T follicular helper cell (primary cell): ENCODE results near the gene RCHY1.
"Not testable (repeated sequence)": the region's sequence is repeated elsewhere in the genome, so short reads cannot be mapped to it uniquely, and the experiment has no call there.

ENCODE experiments used
- DNase-seq: peaks from one replicate; pipeline ENCODE4 v3.0.0-alpha.2; 2020; ENCODE audit warnings: low read depth
- total RNA-seq, 2 experiments: gene quantifications; one replicate each; lab custom pipeline; 2026; lab: John Stamatoyannopoulos, UW

Gene RCHY1
- 28.4 to 33.0 reads per million in 2 experiments for total RNA-seq

DNA sequence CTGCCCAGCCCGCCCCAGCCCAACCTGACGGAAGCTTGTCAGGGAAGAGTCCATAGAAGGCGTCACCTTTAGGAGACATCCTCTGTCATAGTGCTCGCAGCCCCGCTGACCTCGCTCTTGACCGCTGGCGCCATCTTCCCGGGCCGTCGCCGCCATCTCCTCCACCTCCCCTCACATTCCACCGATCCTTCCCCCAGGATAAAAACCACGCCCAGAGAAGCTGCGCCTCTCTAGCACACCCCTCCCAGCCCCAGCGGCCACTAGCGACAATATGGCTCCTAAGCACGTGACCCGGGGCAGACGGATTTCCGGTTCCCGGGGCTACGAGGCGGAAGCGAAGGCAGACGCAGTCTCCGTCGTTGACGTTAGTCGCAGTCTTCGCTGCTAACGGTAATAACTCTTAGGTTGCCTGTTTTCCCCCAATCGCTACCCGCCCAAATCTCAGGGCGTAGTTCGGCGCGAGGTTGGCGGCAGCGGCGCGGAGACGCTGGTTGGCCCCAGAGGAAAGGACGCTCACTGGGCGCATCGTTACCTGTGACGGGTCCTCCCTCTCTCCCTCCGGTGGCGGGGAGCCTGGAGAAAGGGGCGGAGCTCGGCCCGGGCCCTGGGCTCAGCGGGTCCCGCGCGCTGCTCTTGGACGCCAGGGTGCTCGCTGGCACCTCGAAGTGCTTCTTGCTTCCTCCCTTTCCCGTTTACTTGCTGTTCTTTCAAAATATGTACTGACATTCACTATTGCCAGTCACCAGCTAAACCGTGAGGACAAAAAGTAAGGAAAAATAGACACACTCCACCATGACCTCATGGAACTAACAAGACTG lies at the start of gene RCHY1, which contains the start of gene THAP6:
Gene RCHY1 (minus strand): TSS at position 273 of the 818 bp plus-strand sequence. CDS start 117 bp downstream, at position 156.
Gene THAP6 (plus strand): TSS at position 343 of the 818 bp plus-strand sequence. CDS start 980 bp downstream, outside the sequence.
- peak; percentile 91 for DNase-seq

DNA sequence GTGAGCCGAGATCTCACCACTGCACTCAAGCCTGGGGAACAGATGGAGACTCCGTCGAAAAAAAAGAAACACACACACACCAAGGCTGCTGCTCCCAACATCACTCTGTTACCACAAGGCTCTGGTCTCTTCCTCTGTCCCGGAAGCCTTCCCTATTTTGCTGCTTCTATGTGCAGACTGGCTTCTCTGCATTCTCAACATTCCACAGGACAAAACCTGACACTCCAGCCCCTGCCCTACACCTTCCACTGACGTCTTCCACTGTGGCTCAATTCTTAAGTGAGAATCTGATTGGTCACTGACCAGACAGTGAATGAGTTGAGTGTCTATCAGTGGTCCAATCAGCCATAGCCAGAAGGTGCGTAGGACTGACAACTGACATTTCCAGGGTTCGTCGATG lies 47.6 kb upstream of the RCHY1 start:
- no peak for DNase-seq

DNA sequence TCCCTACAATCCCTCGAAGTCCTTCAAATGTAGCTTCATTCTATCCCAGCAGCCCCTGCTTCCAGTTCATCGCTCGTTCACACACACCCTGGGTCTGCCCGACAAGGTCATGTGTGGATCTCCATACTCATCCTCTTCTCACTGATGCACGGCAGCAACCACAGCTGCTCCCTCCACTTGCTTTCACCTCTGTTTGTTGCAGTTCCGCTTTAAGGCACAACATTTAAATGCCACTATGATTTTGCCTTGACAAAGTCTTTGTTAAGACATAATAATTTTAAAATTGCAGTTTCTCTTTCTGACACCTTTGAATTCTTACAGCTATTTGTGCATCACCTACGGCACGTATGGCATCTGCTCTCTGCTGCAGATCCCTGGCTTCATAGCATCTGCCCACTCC lies 43.5 kb upstream of the RCHY1 start:
- no peak for DNase-seq

DNA sequence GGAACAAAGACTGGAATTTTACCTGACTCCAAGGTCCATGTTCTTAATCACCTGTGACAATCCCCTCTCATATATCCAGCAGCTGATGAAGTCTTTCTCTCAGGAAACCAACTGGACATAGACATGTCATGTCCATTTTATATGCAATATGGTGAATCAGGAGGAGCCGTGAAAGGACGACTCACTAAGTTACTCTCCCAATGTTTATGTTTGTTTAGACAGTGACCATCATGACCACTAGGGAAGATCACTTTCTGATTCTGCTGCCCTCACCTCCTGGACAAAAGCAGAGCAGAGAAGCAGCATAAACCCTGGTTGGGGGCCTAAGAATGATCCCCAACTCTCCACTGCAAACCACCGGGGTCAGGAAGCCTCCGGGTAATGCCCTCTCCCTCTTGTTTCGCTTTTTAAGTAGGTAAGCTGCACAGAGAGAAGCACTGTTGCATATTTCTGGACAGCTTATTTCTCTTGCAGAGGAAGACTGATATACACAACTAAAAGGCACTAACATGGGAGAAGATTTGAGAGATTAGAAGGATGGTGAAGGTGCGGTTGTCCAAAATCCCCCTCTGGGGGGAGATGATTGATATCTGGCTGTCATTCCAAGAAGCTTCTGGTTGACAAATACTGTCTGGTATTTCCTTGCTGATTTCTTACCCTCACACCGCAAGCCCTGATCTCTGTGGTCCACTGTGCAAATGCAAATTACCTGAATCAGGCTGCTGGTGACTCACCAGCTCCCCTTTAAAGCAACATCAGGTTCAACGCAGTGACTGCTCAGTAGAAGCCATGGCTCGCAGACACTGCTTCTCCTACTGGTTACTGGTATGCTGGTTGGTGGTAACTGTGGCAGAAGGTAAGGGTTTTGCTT lies 41.3 kb upstream of the RCHY1 start, which contains the start of gene ODAPH:
Gene ODAPH (plus strand): TSS at position 773 of the 871 bp plus-strand sequence. CDS start 17 bp downstream, at position 790.
- no peak for DNase-seq

DNA sequence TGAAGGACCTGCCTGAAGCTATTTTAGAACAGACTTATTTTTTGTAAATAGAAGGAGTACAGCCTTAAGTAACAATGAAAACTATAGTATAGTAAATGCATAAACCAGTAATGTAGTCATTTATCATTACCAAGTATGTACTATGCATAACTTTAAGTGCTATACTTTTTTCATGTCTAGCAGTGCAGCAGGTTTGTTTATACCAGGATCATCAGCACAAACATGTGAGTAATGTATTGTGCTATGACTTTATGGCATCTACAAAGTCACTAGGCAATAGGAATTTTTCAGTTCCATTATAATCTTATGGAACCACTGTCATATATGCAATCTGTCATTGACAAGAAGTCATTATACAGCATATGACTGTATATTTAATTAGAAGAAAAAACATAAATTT lies 38.2 kb upstream of the RCHY1 start:
- no peak for DNase-seq

DNA sequence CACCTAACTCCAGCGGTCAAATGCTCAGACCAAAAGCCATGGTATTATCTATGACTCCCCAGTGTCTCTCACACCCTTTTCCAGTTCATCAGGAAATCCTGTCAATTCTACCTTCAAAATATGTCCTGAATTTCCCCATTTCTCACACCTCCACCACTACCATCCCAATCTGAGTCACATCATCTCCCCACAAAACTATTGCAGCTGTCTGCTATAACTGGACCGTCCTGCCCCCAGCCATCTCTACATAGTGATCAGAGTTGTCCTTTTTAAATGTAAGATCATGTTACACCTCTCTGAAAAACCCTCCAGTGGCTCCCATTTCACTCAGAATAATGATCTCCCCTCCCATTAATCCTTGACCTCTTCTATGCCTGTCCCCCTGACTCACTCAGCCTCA lies 34.8 kb upstream of the RCHY1 start:
- DNase-seq: no peak

DNA sequence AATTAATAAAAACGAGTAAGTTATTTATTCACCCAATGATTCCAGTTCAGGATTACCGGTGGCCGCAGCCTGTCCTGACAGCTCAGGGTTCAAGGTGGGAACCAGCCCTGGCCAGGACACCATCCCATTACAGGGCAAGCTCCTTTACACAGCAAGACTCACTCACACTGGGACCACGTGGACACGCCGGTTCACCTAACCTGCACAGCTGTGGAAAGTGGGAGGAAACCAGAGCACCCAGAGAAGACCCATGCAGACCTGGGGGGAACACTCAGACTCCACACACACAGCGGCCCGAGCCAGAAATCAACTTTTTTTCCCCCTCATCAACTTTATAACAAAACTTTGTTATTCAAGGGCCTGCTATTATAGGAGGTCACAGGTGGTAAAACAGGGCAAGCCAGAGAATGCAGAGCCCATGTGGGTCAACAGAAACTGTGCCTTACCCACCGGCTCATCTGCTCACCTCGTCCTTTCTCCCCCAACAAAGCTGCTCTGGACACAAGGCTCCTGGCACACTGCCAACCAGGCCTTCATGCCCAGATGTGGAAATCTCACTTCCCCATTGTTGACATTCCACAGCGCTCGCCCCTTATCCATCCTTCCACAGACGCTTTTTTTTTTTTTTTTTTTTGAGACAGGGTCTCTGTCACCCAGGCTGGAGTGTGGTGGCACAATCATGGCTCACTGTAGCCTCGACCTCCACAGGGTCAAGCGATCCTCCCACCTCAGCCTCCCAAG lies 33.6 kb upstream of the RCHY1 start:
- no peak for DNase-seq

DNA sequence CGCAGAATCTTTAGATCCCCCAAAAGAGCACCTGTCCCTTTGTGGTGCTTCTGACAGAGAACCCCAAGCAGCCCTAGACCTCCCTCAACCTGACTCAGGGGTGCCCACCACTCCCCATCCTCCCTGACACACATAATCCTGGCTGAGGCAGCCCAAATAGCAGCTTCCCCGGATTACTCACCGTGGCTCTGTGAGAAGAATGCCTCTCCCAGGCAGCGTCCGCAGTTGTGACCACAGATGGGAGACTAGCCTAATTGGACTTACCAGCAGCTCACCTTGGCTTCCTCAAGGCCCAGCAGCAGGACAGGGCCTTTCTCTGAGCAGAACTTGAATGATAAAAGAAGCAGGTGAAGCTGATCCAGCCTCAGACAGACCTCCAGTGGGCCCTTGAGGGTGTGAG lies 31.3 kb upstream of the RCHY1 start:
- no peak for DNase-seq

DNA sequence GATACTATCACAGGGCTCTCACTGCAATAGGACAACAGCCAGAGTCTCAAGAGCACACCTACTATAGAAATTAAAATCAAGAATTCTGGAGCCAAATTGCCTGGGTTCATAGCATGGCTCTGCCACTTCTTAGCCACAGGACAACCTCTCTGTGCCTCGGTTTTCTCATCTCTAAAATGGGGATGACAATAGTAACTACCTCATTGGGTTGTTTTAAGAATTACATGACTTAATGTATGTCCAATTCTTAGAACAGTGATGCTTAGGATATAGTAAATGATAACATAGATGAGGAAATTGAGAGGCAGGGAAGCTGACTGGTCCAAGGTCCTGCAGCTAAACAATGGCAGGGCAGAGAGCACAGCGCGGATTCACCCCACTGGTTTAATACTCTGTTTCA lies 30.7 kb upstream of the RCHY1 start:
- DNase-seq: no peak

DNA sequence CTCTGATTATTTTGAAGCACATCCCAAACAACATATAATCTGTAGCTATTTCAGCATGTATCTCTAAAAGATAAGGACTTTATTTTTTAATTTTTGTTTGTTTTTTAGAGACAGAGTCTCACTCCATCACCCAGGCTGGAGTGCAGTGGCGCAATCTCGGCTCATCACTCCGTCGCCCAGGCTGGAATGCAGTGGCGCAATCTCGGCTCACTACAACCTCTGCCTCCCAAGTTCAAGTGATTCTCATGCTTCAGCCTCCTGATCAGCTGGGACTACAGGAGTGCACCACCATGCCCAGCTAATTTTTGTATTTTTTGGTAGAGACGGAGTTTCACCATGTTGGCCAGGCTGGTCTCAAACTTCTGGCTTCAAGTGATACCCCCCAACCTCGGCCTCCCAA lies 30.0 kb upstream of the RCHY1 start:
- not testable (repeated sequence) for DNase-seq

DNA sequence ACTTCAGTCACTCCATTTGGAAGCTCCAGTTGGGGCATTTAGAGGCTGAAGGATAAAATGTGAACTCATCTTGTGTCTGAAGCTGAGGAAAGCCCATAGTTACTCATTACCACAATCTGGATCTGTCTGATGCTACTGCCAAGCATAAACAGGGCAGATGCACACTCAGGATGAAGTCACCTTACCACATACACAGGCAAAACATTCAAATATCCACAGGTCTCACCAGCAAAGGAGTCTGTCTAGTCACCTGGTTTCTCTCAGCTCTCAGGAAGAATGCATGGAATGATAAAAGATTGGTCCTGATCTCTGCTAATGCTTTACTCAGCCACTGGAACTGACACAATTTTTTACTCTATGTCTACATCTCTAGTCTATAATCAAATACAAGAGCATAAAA lies 28.6 kb upstream of the RCHY1 start:
- DNase-seq: no peak

DNA sequence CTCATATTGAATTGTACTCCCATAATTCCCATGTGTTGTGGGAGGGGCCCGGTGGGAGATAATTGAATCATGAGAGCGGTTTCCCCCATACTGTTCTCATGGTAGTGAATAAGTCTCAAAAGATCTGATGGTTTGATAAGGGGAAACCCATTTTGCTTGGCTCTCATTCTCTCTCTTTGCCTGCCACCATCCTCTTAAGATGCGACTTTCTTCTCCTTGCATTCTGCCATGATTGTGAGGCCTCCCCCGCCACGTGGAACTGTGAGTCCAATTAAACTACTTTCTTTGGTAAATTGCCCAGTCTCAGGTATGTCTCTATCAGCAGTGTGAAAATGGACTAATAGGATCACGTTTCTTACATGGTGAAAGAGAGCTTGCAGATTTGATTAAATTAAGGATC lies 23.1 kb upstream of the RCHY1 start:
- DNase-seq: not testable (repeated sequence)

DNA sequence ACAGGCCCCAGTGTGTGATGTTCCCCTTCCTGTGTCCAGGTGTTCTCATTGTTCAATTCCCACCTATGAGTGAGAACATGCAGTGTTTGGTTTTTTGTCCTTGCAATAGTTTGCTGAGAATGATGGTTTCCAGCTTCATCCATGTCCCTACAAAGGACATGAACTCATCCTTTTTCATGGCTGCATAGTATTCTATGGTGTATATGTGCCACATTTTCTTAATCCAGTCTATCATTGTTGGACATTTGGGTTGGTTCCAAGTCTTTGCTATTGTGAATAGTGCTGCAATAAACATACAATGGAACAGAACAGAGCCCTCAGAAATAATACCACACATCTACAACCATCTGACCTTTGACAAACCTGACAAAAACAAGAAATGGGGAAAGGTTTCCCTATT lies 19.7 kb upstream of the RCHY1 start:
- DNase-seq: not testable (repeated sequence)

DNA sequence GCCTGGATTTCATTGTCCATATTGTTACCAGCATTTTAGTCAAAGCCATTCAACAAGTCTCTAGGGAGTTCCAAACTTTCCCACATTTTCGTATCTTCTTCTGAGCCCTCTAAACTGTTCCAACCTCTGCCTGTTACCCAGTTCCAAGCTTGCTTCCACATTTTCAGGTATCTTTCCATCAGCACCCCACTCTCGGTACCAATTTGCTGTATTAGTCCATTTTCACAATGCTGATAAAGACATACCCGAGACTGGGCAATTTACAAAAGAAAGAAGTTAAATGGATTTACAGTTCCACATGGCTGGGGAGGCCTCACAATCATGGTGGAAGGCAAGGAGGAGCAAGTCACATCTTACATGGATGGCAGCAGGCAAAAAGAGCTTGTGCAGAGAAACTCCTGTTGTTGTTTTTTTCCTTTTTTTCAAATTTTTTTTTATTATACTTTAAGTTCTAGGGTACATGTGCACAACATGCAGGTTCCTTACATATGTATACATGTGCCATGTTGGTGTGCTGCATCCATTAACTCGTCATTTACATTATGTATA lies 19.2 kb upstream of the RCHY1 start:
- DNase-seq: not testable (repeated sequence)

DNA sequence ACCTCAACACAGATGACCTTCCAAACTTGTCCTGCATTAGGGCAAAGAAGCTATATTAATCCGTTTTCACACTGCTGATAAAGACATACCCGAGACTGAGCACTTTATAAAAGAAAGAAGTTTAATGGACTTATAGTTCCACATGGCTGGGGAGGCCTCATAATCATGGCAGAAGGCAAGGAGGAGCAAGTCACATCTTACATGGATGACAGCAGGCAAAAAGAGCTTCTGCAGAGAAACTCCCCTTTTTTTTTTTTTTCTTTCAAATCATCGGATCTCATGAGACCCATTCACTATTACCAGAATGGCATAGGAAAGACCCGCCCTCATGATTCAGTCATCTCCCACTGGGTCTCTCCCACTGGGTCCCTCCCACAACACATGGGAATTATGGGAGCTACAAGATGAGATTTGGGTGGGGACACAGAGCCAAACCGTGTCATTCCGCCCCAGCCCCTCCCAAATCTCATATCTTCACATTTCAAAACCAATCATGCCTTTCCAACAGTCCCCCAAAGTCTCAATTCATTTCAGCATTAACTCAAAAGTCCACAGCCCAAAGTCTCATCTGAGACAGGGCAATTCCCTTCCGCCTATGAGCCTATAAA lies 17.4 kb upstream of the RCHY1 start:
- not testable (repeated sequence) for DNase-seq

DNA sequence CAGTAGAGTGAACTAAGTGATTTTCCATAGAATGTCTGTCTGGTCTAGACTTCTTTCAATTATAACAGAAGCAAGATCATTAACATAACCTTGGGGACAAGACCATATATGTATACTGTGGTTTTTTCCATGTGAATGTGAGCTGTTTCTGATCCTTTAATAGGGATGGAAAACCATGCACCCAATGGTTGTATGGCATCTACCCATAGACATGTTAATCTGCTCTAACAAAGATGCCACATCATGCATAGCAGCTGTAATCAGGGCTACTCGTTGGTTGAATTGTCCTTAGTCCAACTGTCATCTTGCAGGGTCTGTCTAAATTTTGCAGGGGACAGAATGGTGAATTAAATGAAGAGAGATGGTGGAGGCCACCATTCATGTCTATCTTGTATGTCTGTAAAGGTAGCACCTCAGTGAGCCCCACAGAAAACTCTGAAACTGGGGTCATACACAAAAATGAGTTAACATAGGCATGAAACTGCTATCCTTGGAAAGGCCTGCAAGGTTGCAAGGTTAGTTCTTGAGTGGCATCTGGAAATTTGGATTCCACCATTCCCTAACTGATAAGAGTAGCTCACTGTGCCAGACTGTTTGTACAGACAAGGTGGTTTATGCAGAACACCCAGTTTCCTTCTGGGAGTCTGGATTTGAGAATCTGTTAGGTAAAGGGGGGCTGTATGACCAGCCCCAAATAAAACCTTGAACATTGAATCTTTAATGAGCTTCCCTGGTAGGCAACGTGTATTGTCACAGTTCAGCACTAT lies 16.5 kb upstream of the RCHY1 start:
- no peak for DNase-seq

DNA sequence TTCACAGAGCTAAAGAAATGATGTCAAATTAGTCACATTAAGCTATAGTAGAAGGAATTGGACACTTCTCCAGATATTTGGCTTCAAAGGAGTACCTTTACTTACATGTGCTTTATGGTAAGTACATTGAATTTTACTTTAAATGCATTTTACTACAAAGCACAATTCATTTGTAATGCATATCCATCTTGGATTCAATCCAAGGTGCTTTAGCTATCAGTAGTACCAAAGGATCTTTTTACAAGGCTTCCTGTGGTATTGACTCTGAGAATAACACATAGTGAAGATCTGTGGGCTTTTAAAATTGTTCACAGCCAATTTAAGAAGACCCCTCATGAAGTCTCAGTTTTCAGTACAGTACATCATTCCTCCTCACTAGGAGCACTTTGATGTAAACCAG lies 13.3 kb upstream of the RCHY1 start:
- no peak for DNase-seq

DNA sequence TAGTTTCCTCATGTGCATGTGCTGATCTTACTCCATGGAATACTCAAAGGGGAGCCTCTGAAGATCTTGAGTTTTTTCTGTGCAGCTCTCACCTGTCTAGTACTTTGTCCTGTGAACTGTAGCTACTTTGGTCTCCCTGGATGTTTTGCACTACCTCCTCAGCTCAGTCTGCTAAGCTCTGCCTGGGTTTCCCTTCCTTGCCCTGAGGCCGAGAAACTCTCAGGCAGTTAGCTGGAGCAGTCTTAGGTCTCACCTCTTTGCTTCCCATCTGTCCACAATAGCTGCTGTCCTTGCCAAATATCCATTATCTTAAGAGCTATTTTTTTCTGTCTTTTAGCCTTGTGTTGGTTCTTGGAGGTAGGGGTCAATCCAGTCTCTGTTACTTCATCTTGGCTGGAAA lies 11.7 kb upstream of the RCHY1 start:
- no peak for DNase-seq

DNA sequence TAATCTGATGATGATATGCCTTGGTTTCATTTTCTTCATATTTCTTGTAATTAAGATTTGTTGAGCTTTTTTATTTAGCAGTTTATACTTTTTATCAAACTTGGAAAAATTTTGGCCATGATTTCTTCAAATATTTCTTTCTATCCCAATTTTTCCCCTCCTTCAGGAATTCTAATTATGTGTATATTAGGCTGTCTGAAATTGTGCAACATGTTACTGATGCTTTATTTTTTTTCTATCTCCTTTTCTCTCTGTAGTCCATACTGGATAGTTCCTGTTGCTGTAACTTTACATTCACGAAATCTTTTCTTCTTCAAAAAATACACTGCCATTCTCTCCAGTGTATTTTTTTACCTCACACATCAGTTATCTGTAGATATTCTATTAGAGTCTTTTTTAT lies 10.9 kb upstream of the RCHY1 start:
- no peak for DNase-seq

DNA sequence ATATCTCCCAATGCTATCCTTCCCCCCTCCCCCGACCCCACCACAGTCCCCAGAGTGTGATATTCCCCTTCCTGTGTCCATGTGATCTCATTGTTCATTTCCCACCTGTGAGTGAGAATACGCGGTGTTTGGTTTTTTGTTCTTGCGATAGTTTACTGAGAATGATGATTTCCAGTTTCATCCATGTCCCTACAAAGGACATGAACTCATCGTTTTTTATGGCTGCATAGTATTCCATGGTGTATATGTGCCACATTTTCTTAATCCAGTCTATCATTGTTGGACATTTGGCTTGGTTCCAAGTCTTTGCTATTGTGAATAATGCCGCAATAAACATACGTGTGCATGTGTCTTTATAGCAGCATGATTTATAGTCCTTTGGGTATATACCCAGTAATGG lies 5.2 kb upstream of the RCHY1 start:
- not testable (repeated sequence) for DNase-seq
